ENCODE measurements around the gene SBF1. TPM values are rescaled to one million over a fixed set of nuclear protein-coding genes. Genes with fewer than 3 reads are reported as not detected.

SBF1 gene
- total RNA-seq, 3 donors from 2014 or later: 76.1 to 91.9 (median 84.3) TPM

- DNase-seq: no peak
- intact Hi-C loops (cut with DNase I, micrococcal nuclease): no loop called here
- Histone ChIP-seq H3K4me3 (no peak overlapping the region), H3K4me1 (ENCODE audit: low read depth) (no peaks in the 10 kb centered on the region), H3K9me3 (no peaks in the 10 kb centered on the region), H3K36me3 (ENCODE audit: low read depth) (peaks cover 8% of the 10 kb centered on the region)
- no peak for TF ChIP-seq CTCF (IDR thresholded peaks at IDR 0.05)
- ATAC-seq: no peak
Observed at GRCh38 chr22:50432131-50432876, 42.5 kb downstream of the SBF1 start.

- Histone ChIP-seq H3K36me3 (ENCODE audit: low read depth) (peaks cover 8% of the 10 kb centered on the region), H3K4me3 (no peak overlapping the region), H3K9me3 (no peaks in the 10 kb centered on the region), H3K4me1 (ENCODE audit: low read depth) (no peaks in the 10 kb centered on the region)
- ATAC-seq (no peak), DNase-seq (no peak)
- TF ChIP-seq CTCF (IDR thresholded peaks at IDR 0.05): no peak
- intact Hi-C loops (cut with DNase I, micrococcal nuclease): no loop called here
Observed at GRCh38 chr22:50425179-50425916, 49.5 kb downstream of the SBF1 start.

DNA sequence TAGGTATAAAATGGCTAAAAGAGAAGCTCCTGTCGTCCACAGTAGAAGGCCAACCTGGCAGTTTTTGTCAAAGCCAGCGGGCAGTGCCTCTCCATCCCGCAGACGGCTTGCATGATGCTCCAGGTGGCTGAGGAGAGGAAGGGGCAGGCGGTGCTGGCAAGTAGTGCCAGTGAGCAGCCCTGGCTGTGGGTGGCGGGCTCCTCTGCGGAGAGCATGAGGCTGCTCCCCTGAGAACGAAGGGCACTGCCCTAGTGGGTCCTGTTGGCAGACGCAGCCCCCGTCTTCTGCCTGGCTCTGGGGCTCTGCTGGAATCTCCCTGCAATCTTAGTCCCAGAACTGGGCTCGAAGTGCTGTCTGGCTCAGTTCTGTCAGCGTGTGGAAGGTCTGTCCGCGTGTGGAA lies 50.9 kb downstream of the SBF1 start:
- no peak for DNase-seq
- intact Hi-C loops (cut with DNase I, micrococcal nuclease): no loop called here
- TF ChIP-seq CTCF (IDR thresholded peaks at IDR 0.05): no peak
- H3K9me3 ChIP-seq: no peaks in the 10 kb centered on the region
- no peak for ATAC-seq
- no peaks in the 10 kb centered on the region for H3K4me1 ChIP-seq (ENCODE audit: low read depth)
- H3K4me3 ChIP-seq: no peak overlapping the region
- peaks cover 8% of the 10 kb centered on the region for H3K36me3 ChIP-seq (ENCODE audit: low read depth)

GRCh38 chr22:50422961-50423815 lies 51.6 kb downstream of the SBF1 start:
- ATAC-seq (no peak), DNase-seq (no peak)
- intact Hi-C loops (cut with DNase I, micrococcal nuclease): no loop called here
- Histone ChIP-seq H3K4me3 (no peak overlapping the region), H3K36me3 (ENCODE audit: low read depth) (peaks cover 8% of the 10 kb centered on the region), H3K9me3 (no peaks in the 10 kb centered on the region), H3K4me1 (ENCODE audit: low read depth) (no peaks in the 10 kb centered on the region)
- no peak for TF ChIP-seq CTCF (IDR thresholded peaks at IDR 0.05)

- no peak for TF ChIP-seq CTCF (IDR thresholded peaks at IDR 0.05)
- ATAC-seq: no peak
- H3K9me3 ChIP-seq: no peaks in the 10 kb centered on the region
- H3K4me3 ChIP-seq: no peak overlapping the region
- H3K4me1 ChIP-seq (ENCODE audit: low read depth): no peaks in the 10 kb centered on the region
- peaks cover 10% of the 10 kb centered on the region for H3K36me3 ChIP-seq (ENCODE audit: low read depth)
- DNase-seq: no peak
- intact Hi-C loops (cut with DNase I, micrococcal nuclease): no loop called here
Observed at GRCh38 chr22:50422046-50422445, 52.8 kb downstream of the SBF1 start.
